Fibroblast of lung (primary cell): Measurements from ENCODE around the gene KCTD2. TPM values are rescaled to one million over a fixed set of nuclear protein-coding genes. Genes with fewer than 3 reads are reported as not detected.

ENCODE experiments used
- DNase-seq, 2 donors: peaks; one replicate each; pipeline versions ENCODE4 v3.0.0 to v3.0.0-alpha.2; 2010; ENCODE audit warnings: low read depth in 2 of 2
- H2AFZ ChIP-seq: 2 replicates; pipeline ENCODE4 v1.5.1; 2012; ENCODE audit warnings: low read length, control low read depth, inconsistent platforms
- H3K27ac ChIP-seq: 2 replicates; pipeline ENCODE4 v1.5.1; 2011; ENCODE audit warnings: low read length, control low read depth; ENCODE audit not compliant: insufficient read depth
- H3K27me3 ChIP-seq: 2 replicates; pipeline ENCODE4 v1.5.1; 2011; ENCODE audit warnings: mild to moderate bottlenecking, low read length; ENCODE audit not compliant: control insufficient read depth, insufficient read depth
- H3K36me3 ChIP-seq: 2 replicates; pipeline ENCODE4 v1.5.1; 2011; ENCODE audit warnings: low read length; ENCODE audit not compliant: control insufficient read depth, insufficient read depth
- H3K4me1 ChIP-seq: 2 replicates; pipeline ENCODE4 v1.5.1; 2011; ENCODE audit warnings: low read length; ENCODE audit not compliant: control insufficient read depth, insufficient read depth; ENCODE audit errors: extremely low read depth
- H3K4me2 ChIP-seq: 2 replicates; pipeline ENCODE4 v1.5.1; 2011; ENCODE audit warnings: low read length, control low read depth; ENCODE audit not compliant: insufficient read depth; ENCODE audit errors: extremely low read depth
- H3K4me3 ChIP-seq, 4 experiments: fragments of 200-600 bp in 1 of 4; sonication (generic) in 1 of 4; replicated peaks in 1 of 4; 2 replicates each; pipeline ENCODE4 v1.5.1; 2011 to 2016; ENCODE audit warnings: low read length in 4 of 4, low read depth in 3 of 4, mild to moderate bottlenecking in 3 of 4, control low read depth in 2 of 4, inconsistent platforms in 1 of 4, mixed read lengths in 1 of 4; ENCODE audit not compliant: insufficient read depth in 1 of 4; ENCODE audit errors: control extremely low read depth in 1 of 4
- H3K79me2 ChIP-seq: 2 replicates; pipeline ENCODE4 v1.5.1; 2012; ENCODE audit warnings: mild to moderate bottlenecking, low read length, inconsistent platforms; ENCODE audit not compliant: control insufficient read depth, insufficient read depth
- H3K9ac ChIP-seq: 2 replicates; pipeline ENCODE4 v1.5.1; 2011; ENCODE audit warnings: mild to moderate bottlenecking, low read length, control low read depth; ENCODE audit not compliant: insufficient read depth
- H3K9me3 ChIP-seq: 2 replicates; pipeline ENCODE4 v1.5.1; 2012; ENCODE audit warnings: low read depth, low read length; ENCODE audit not compliant: control insufficient read depth, insufficient read depth
- H4K20me1 ChIP-seq: 2 replicates; pipeline ENCODE4 v1.5.1; 2011; ENCODE audit warnings: low read length; ENCODE audit not compliant: control insufficient read depth, insufficient read depth; ENCODE audit errors: extremely low read depth
- EZH2 ChIP-seq: IDR thresholded peaks from 2 replicates; pipeline ENCODE4 v1.5.1; 2012; ENCODE audit warnings: low read length, control low read depth, mild to moderate bottlenecking; ENCODE audit errors: missing control alignments
- polyA plus RNA-seq, 2 donors: library from polyadenylated mRNA; depleted of rRNA in 1 of 2; stranded (reverse) in 1 of 2; unstranded in 1 of 2; fragments of >200 nt; gene quantifications; 2 replicates each; pipeline ENCODE4 v1.2.1, GENCODE V29; 2011 to 2012; ENCODE audit warnings: missing spikeins in 1 of 2
- total RNA-seq: library from RNA; depleted of rRNA; stranded (reverse); fragments of >200 nt; gene quantifications from 2 replicates; pipeline ENCODE4 v1.2.1, GENCODE V29; 2014
- TF ChIP-seq, protein P1 (sequence below), 2 donors: IDR thresholded peaks in 1 of 2; conservative IDR thresholded peaks in 1 of 2; 1 replicate in 1 of 2; 2 replicates in 1 of 2; pipeline ENCODE4 v1.5.1; 2011 to 2012; ENCODE audit warnings: low read length in 2 of 2, control low read depth in 1 of 2, inconsistent platforms in 1 of 2, low read depth in 1 of 2, mild to moderate bottlenecking in 1 of 2

The KCTD2 gene
- total and polyA plus RNA-seq, 2 donors (not counting 1 experiment from before 2014, with no cell fraction given), result 17.7 to 29.5 TPM

DNA sequence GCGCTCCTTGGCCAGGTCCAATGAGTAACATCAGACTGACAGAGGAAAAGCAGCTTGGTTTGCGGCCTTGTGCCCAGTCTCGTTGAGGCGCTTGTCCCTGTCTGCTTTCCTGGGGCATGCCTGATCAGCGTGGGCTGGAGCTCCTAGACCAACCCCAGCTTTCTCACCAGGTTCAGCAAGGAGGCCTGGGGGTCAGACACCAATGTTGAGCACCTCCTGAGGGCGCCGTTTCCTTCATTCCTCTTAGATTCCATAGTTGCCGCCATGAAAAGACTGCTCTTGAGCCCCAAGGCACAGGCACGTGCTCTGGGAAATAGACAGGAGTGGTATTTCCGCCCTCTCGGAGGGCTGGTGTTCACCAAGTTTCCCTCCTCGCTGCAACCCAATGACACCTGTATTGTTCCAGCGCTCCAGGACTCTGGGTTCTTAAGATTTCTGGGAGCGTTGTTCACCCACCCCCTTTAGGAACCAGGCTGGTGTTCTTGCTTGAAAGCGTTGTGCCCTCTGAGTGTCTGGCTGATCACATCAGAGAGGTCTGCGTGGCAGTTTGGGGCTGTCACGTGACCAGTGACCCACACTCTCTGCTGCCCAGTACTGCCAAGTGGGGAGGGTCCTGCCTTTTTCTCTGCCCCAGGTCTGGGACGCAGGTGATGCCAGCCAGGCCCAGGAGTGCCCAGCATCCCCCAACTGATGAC is 18.0 kb downstream of the KCTD2 start:
- Histone ChIP-seq H3K36me3 (peaks cover 21% of the 10 kb centered on the region), H3K9ac (no peak overlapping the region), H3K4me2 (no peak overlapping the region), H3K4me1 (no peaks in the 10 kb centered on the region), H3K27me3 (no peaks in the 10 kb centered on the region), H3K9me3 (no peaks in the 10 kb centered on the region), H4K20me1 (no peaks in the 10 kb centered on the region), H3K79me2 (no peaks in the 10 kb centered on the region), H3K27ac (no peak overlapping the region), H3K4me3 (no peak overlapping the region), H2AFZ (no peak overlapping the region)
- no peak for DNase-seq
- TF ChIP-seq, protein P1, sequence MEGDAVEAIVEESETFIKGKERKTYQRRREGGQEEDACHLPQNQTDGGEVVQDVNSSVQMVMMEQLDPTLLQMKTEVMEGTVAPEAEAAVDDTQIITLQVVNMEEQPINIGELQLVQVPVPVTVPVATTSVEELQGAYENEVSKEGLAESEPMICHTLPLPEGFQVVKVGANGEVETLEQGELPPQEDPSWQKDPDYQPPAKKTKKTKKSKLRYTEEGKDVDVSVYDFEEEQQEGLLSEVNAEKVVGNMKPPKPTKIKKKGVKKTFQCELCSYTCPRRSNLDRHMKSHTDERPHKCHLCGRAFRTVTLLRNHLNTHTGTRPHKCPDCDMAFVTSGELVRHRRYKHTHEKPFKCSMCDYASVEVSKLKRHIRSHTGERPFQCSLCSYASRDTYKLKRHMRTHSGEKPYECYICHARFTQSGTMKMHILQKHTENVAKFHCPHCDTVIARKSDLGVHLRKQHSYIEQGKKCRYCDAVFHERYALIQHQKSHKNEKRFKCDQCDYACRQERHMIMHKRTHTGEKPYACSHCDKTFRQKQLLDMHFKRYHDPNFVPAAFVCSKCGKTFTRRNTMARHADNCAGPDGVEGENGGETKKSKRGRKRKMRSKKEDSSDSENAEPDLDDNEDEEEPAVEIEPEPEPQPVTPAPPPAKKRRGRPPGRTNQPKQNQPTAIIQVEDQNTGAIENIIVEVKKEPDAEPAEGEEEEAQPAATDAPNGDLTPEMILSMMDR (conservative IDR thresholded peaks at IDR 0.05 in 1 of 2, IDR thresholded peaks at IDR 0.05 in 1 of 2; ENCODE audit: low read depth in 1 of 2, low read length in 2 of 2), result no peak

DNA sequence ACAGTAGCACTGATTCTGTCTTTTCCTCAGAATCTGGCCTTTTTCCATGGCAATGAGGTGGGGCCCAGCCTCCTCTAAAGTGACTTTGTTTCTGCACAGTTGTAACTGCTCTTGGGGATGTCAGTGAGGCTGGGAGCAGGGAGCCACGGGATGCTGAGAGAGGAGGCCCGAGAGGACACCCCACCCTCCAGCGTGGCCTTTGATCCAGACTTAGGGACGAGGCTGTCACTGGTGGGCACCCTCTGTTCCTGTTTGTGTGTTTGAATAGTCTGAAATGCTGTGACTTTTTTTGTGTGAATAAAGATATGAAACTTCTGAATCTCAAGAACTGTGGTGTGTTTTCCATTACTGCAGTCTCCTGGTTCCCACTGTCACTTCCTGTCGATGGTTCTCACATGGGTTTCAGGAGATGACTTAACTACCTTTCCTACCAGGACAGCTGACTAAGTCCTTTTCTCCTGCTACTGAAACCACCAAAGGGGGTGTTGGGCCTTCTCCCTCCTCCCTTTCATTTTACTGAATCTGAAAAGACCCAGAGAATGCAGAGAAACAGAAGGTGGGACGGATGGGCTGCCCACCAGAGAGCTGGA is 18.6 kb downstream of the KCTD2 start:
- Histone ChIP-seq H3K4me1 (no peaks in the 10 kb centered on the region), H3K79me2 (no peaks in the 10 kb centered on the region), H3K27ac (no peak overlapping the region), H3K4me3 (no peak overlapping the region), H3K27me3 (no peaks in the 10 kb centered on the region), H3K4me2 (no peak overlapping the region), H3K9me3 (no peaks in the 10 kb centered on the region), H3K36me3 (peaks cover 21% of the 10 kb centered on the region), H4K20me1 (no peaks in the 10 kb centered on the region), H2AFZ (no peak overlapping the region), H3K9ac (no peak overlapping the region)
- DNase-seq, result peak in 1 of 2 donors; percentile 37
- TF ChIP-seq EZH2, result no peak
- TF ChIP-seq, protein P1 (conservative IDR thresholded peaks at IDR 0.05 in 1 of 2, IDR thresholded peaks at IDR 0.05 in 1 of 2; ENCODE audit: low read depth in 1 of 2, low read length in 2 of 2), result no peak

DNA sequence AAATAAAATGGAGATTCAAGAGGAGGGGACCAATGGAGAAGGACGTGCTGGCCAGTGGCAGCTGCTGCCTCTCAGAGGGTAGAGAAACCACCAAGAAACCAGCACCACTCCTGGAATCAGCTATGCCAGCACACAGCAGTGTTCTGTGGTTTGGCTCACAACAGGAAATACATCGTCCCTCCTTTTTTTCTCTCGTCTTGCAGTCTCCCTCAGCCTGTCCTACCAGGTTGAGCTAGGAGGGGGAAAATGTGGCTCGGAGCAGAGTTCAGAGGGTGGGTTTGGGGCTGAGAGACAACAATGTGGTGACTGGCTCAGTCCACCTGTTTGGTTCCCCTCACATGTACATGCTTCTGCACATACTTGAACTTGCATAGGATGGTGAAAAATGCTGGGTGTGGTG is 20.8 kb downstream of the KCTD2 start:
- Histone ChIP-seq H3K4me1 (no peaks in the 10 kb centered on the region), H3K27ac (no peak overlapping the region), H3K9ac (no peak overlapping the region), H3K27me3 (no peaks in the 10 kb centered on the region), H3K36me3 (peaks cover 10% of the 10 kb centered on the region), H3K79me2 (no peaks in the 10 kb centered on the region), H3K4me3 (no peak overlapping the region), H3K4me2 (no peak overlapping the region), H2AFZ (no peak overlapping the region), H3K9me3 (no peaks in the 10 kb centered on the region), H4K20me1 (no peaks in the 10 kb centered on the region)
- DNase-seq, result no peak
- no peak for TF ChIP-seq EZH2
- TF ChIP-seq, protein P1 (conservative IDR thresholded peaks at IDR 0.05 in 1 of 2, IDR thresholded peaks at IDR 0.05 in 1 of 2; ENCODE audit: low read depth in 1 of 2, low read length in 2 of 2), result no peak
